IMR-90 (cell line): ENCODE results near the gene PLAGL1. TPM values are rescaled to one million over a fixed set of nuclear protein-coding genes. Genes with fewer than 3 reads are reported as not detected.

ENCODE experiments used
- ATAC-seq: fragments of 200-7000 bp; cut with Tn5 transposase; 2 replicates; pipeline ENCODE4 v1.9.1; 2020; ENCODE audit warnings: low read depth, mild to moderate bottlenecking, moderate library complexity
- BruUV-seq: library from RNA; stranded (reverse); fragments of 400-500 nt; replicated peaks from 2 replicates; lab custom pipeline; 2021; lab: Mats Ljungman, UMichigan
- CTCF ChIA-PET: fragments of 300-600 bp; formaldehyde crosslinking; extraction: SDS; loops from one replicate; lab custom pipeline; 2021; ENCODE audit warnings: antibody characterized with exemption; lab: Yijun Ruan, JAX
- POLR2A ChIA-PET: fragments of 300-600 bp; sonication (Branson Sonifier 250); formaldehyde crosslinking; loops from one replicate; lab custom pipeline; 2022; ENCODE audit warnings: antibody characterized with exemption; ENCODE audit not compliant: unreplicated experiment; lab: Charles Lee
- DNase-seq: peaks from one replicate; pipeline ENCODE4 v3.0.0; 2013
- H2AFZ ChIP-seq: replicated peaks from 2 replicates; pipeline ENCODE3; 2013; ENCODE audit warnings: low read length, mild to moderate bottlenecking; ENCODE audit not compliant: poor library complexity
- H2AK5ac ChIP-seq: 2 replicates; pipeline ENCODE4 v1.6.1; 2013; ENCODE audit warnings: low read depth, low read length, inconsistent platforms
- H2AK9ac ChIP-seq: replicated peaks from 2 replicates; pipeline ENCODE3; 2013; ENCODE audit warnings: mild to moderate bottlenecking, low read depth, low read length, moderate library complexity; ENCODE audit not compliant: poor library complexity
- H2BK120ac ChIP-seq: 2 replicates; pipeline ENCODE4 v1.6.1; 2013; ENCODE audit warnings: low read depth, low read length, inconsistent platforms
- H2BK15ac ChIP-seq: 3 replicates; pipeline ENCODE4 v1.6.1; 2013; ENCODE audit warnings: low read depth, low read length, inconsistent platforms
- H2BK20ac ChIP-seq: 2 replicates; pipeline ENCODE4 v1.6.1; 2013; ENCODE audit warnings: low read depth, mild to moderate bottlenecking, inconsistent platforms, low read length, moderate library complexity
- H2BK5ac ChIP-seq: 2 replicates; pipeline ENCODE4 v1.6.1; 2013; ENCODE audit warnings: mild to moderate bottlenecking, low read depth, low read length, inconsistent platforms; ENCODE audit not compliant: poor library complexity, severe bottlenecking
- H3K14ac ChIP-seq: replicated peaks from 2 replicates; pipeline ENCODE4 v1.6.1; 2013; ENCODE audit warnings: low read depth, low read length, inconsistent platforms
- H3K18ac ChIP-seq: 2 replicates; pipeline ENCODE4 v1.6.1; 2013; ENCODE audit warnings: low read depth, low read length, control low read depth
- H3K23ac ChIP-seq: 2 replicates; pipeline ENCODE4 v1.6.1; 2013; ENCODE audit warnings: low read depth, low read length, inconsistent platforms
- H3K27ac ChIP-seq: 2 replicates; pipeline ENCODE4 v1.5.1; 2013; ENCODE audit warnings: mild to moderate bottlenecking, control low read depth, low read length; ENCODE audit not compliant: insufficient read depth
- H3K27me3 ChIP-seq: 2 replicates; pipeline ENCODE4 v1.6.1; 2013; ENCODE audit warnings: low read length; ENCODE audit not compliant: control insufficient read depth, insufficient read depth
- H3K36me3 ChIP-seq: 2 replicates; pipeline ENCODE4 v1.6.1; 2013; ENCODE audit warnings: low read length, mixed read lengths; ENCODE audit not compliant: control insufficient read depth, insufficient read depth
- H3K4ac ChIP-seq: 2 replicates; pipeline ENCODE4 v1.6.1; 2013; ENCODE audit warnings: low read depth, low read length, inconsistent platforms
- H3K4me1 ChIP-seq: 2 replicates; pipeline ENCODE4 v1.6.1; 2013; ENCODE audit warnings: low read length, mixed read lengths; ENCODE audit not compliant: control insufficient read depth, insufficient read depth
- H3K4me2 ChIP-seq: 2 replicates; pipeline ENCODE4 v1.6.1; 2013; ENCODE audit warnings: low read depth, mild to moderate bottlenecking, control low read depth, low read length, moderate library complexity
- H3K4me3 ChIP-seq: 2 replicates; pipeline ENCODE4 v1.5.1; 2013; ENCODE audit warnings: low read depth, mild to moderate bottlenecking, control low read depth, low read length, moderate library complexity; ENCODE audit not compliant: insufficient read depth
- H3K56ac ChIP-seq: 2 replicates; pipeline ENCODE4 v1.6.1; 2013; ENCODE audit warnings: low read length, inconsistent platforms; ENCODE audit not compliant: insufficient read depth; ENCODE audit errors: extremely low read depth
- H3K79me1 ChIP-seq, 2 experiments: 2 replicates each; pipeline ENCODE4 v1.6.1; 2013; ENCODE audit warnings: low read length in 2 of 2, inconsistent platforms in 1 of 2, low read depth in 1 of 2
- H3K9ac ChIP-seq: 2 replicates; pipeline ENCODE4 v1.6.1; 2013; ENCODE audit warnings: low read depth, low read length, control low read depth
- H3K9me1 ChIP-seq: 2 replicates; pipeline ENCODE4 v1.6.1; 2013; ENCODE audit warnings: low read length, inconsistent platforms; ENCODE audit not compliant: insufficient read depth
- H3K9me3 ChIP-seq: 2 replicates; pipeline ENCODE4 v1.6.1; 2013; ENCODE audit warnings: low read length; ENCODE audit not compliant: control insufficient read depth, insufficient read depth
- H4K20me1 ChIP-seq: 2 replicates; pipeline ENCODE4 v1.6.1; 2013; ENCODE audit warnings: low read length, inconsistent platforms; ENCODE audit not compliant: insufficient read depth
- H4K5ac ChIP-seq: 2 replicates; pipeline ENCODE4 v1.6.1; 2013; ENCODE audit warnings: mild to moderate bottlenecking, low read depth, low read length, control low read depth
- H4K8ac ChIP-seq, 2 experiments: 2 replicates each; pipeline ENCODE4 v1.6.1; 2013; ENCODE audit warnings: low read depth in 2 of 2, low read length in 2 of 2, control low read depth in 1 of 2, inconsistent platforms in 1 of 2
- H4K91ac ChIP-seq: 2 replicates; pipeline ENCODE4 v1.6.1; 2013; ENCODE audit warnings: low read depth, low read length, inconsistent platforms; ENCODE audit not compliant: insufficient read depth
- CEBPB ChIP-seq: IDR thresholded peaks from 2 replicates; pipeline ENCODE4 v1.6.1; 2012; ENCODE audit warnings: low read depth, low read length, improper control_type of control experiment
- CTCF ChIP-seq: conservative IDR thresholded peaks from 2 replicates; pipeline ENCODE4 v1.5.1; 2012; ENCODE audit warnings: mild to moderate bottlenecking, low read depth, low read length, improper control_type of control experiment
- MAFK ChIP-seq: IDR thresholded peaks from 2 replicates; pipeline ENCODE4 v1.6.1; 2012; ENCODE audit warnings: low read depth, low read length, improper control_type of control experiment
- MXI1 ChIP-seq: IDR thresholded peaks from 2 replicates; pipeline ENCODE4 v1.6.1; 2012; ENCODE audit warnings: low read depth, mild to moderate bottlenecking, low read length, moderate library complexity, borderline replicate concordance
- POLR2A ChIP-seq: IDR thresholded peaks from 2 replicates; pipeline ENCODE4 v1.6.1; 2012; ENCODE audit warnings: mild to moderate bottlenecking, low read depth, low read length
- RAD21 ChIP-seq: IDR thresholded peaks from 2 replicates; pipeline ENCODE4 v1.6.1; 2012; ENCODE audit warnings: low read length, improper control_type of control experiment
- RCOR1 ChIP-seq: IDR thresholded peaks from 2 replicates; pipeline ENCODE4 v1.6.1; 2012; ENCODE audit warnings: mild to moderate bottlenecking, low read length, improper control_type of control experiment; ENCODE audit not compliant: insufficient replicate concordance
- SMC3 ChIP-seq: fragments of 150-350 bp; IDR thresholded peaks from 2 replicates; pipeline ENCODE4 v1.6.1; 2016; ENCODE audit warnings: low read depth, mild to moderate bottlenecking, antibody characterized with exemption, low read length, moderate library complexity
- USF2 ChIP-seq: fragments of 150-350 bp; IDR thresholded peaks from 2 replicates; pipeline ENCODE4 v1.6.1; 2017; ENCODE audit warnings: mild to moderate bottlenecking, antibody characterized with exemption, low read length, low read depth
- WGBS, 2 experiments: methylation state at CpG; one replicate each; pipeline versions ENCODE4 v1.1.5 to v1.1.7; 2013; ENCODE audit warnings: missing lambda C conversion rate in 2 of 2; ENCODE audit not compliant: insufficient read length in 1 of 2; ENCODE audit errors: extremely low coverage in 2 of 2; 5-methylcytosine and 5-hydroxymethylcytosine counted together
- dilution Hi-C: fragments of 300-500 bp; cut with HindIII; formaldehyde crosslinking; loops from one replicate; pipeline ENCODE4 v1.14.3; 2018; ENCODE audit warnings: low sequenced_read_pairs; ENCODE audit not compliant: unreplicated experiment
- in situ Hi-C: fragments of 300-500 bp; cut with MboI; formaldehyde crosslinking; loops from 3 replicates; pipeline ENCODE4 v1.14.3; 2019; ENCODE audit warnings: low sequenced_read_pairs, inconsistent platforms, mixed read lengths
- intact Hi-C: fragments of 100-400 bp; cut with micrococcal nuclease; formaldehyde crosslinking; loops from 2 replicates; pipeline ENCODE4 v1.10.0; 2022
- polyA plus RNA-seq, 3 experiments: library from polyadenylated mRNA; depleted of rRNA; stranded (reverse); fragments of >200 nt; gene quantifications; 2 replicates each; pipeline ENCODE4 v1.2.3, GENCODE V29; 2012; ENCODE audit warnings: low replicate concordance in 1 of 3
- total RNA-seq: library from RNA; depleted of rRNA; stranded (reverse); fragments of >200 nt; gene quantifications from 2 replicates; pipeline ENCODE4 v1.2.3, GENCODE V29; 2012

Gene PLAGL1
- total and polyA plus RNA-seq, 2 of the 4 experiments (the other 2 are of a cell fraction) = 23.3 to 73.8 TPM

GRCh38 chr6:143940011-143940597 is 68.0 kb downstream of the PLAGL1 start:
- in situ Hi-C loops (no loop called here), intact Hi-C loops (loop anchor here (1.0 to 10.0 kb wide), 3 partner anchors 73 to 365 kb away; no protein-coding TSS in a partner anchor), dilution Hi-C loops (no loop called here)
- no TSS peak for BruUV-seq
- Histone ChIP-seq H3K23ac (no peak overlapping the region), H3K27me3 (peaks cover 4% of the 10 kb centered on the region), H3K14ac (no peak overlapping the region), H4K5ac (no peak overlapping the region), H3K9me3 (no peaks in the 10 kb centered on the region), H2BK120ac (no peak overlapping the region), H2BK15ac (no peak overlapping the region), H3K4me2 (no peak overlapping the region), H2AK5ac (no peak overlapping the region), H3K27ac (no peak overlapping the region), H4K8ac (no peak overlapping the region), H2BK5ac (no peak overlapping the region), H3K18ac (no peak overlapping the region), H2BK20ac (no peak overlapping the region), H3K79me1 (no peaks in the 10 kb centered on the region), H3K9ac (no peak overlapping the region), H3K4me3 (no peak overlapping the region), H2AK9ac (no peak overlapping the region), H3K4ac (no peak overlapping the region), H3K9me1 (no peaks in the 10 kb centered on the region), H2AFZ (no peak overlapping the region), H4K20me1 (no peaks in the 10 kb centered on the region), H4K91ac (no peak overlapping the region), H3K36me3 (peaks cover 2% of the 10 kb centered on the region; the same call in 1 of the 2 replicates), H3K56ac (no peak overlapping the region), H3K4me1 (no peaks in the 10 kb centered on the region)
- ATAC-seq (peak; percentile 56; the same call in 1 of the 2 replicates), DNase-seq (peak; percentile 38)
- WGBS, 2 experiments = no CpG with 5 or more reads among the region's 4 CpGs
- ChIA-PET CTCF (interaction anchor here (0.7 to 1.9 kb wide), 6 partner anchors 9 to 96 kb away, joined by 3 to 10 read pairs (median 3); no protein-coding TSS in a partner anchor), POLR2A (no interaction called here)
- TF ChIP-seq RAD21 (peak; percentile 53), RCOR1 (no peak), CTCF (peak; percentile 55), CEBPB (no peak), MXI1 (no peak), MAFK (no peak), SMC3 (peak; percentile 66), USF2 (no peak), POLR2A (no peak)
